Measurements from ENCODE around the gene CPNE8. TPM values are rescaled to one million over a fixed set of nuclear protein-coding genes. Genes with fewer than 3 reads are reported as not detected.

The CPNE8 gene
- total RNA-seq, 2 experiments from 2014 or later = 1.4 to 1.7 TPM

GRCh38 chr12:38932320-38932719 is 26.9 kb upstream of the CPNE8 start:
- Mint-ChIP-seq H3K4me1 (ENCODE audit: low read depth) (no peaks in the 10 kb centered on the region), H3K27ac (no peak overlapping the region), H3K4me3 (no peak overlapping the region), H3K27me3 (peaks cover 2% of the 10 kb centered on the region), H3K36me3 (ENCODE audit: low read depth) (no peaks in the 10 kb centered on the region), H3K9me3 (no peaks in the 10 kb centered on the region)
- ChIA-PET POLR2A (interaction anchor here (1.0 kb wide), 1 partner anchor 37 kb away, joined by 3 read pairs; no protein-coding TSS in a partner anchor), CTCF (interaction anchor here (1.5 kb wide), 1 partner anchor 11 kb away, joined by 5 read pairs; no protein-coding TSS in a partner anchor)
- DNase-seq = no peak
- intact Hi-C loops (cut with micrococcal nuclease) = no loop called here
- ATAC-seq = no peak
- no peak for TF ChIP-seq CTCF (IDR thresholded peaks at IDR 0.05)

GRCh38 chr12:38931461-38931860 is 26.1 kb upstream of the CPNE8 start:
- Mint-ChIP-seq H3K4me3 (no peak overlapping the region), H3K4me1 (ENCODE audit: low read depth) (no peaks in the 10 kb centered on the region), H3K27ac (no peak overlapping the region), H3K9me3 (no peaks in the 10 kb centered on the region), H3K36me3 (ENCODE audit: low read depth) (no peaks in the 10 kb centered on the region), H3K27me3 (peaks cover 2% of the 10 kb centered on the region)
- DNase-seq = no peak
- TF ChIP-seq CTCF (IDR thresholded peaks at IDR 0.05) = no peak
- POLR2A ChIA-PET = no interaction called here
- no peak for ATAC-seq
- CTCF ChIA-PET = no interaction called here
- intact Hi-C loops (cut with micrococcal nuclease) = no loop called here

GRCh38 chr12:38930990-38931389 is 25.6 kb upstream of the CPNE8 start:
- CTCF ChIA-PET = no interaction called here
- H3K27ac Mint-ChIP-seq = no peak overlapping the region
- H3K4me1 Mint-ChIP-seq (ENCODE audit: low read depth) = no peaks in the 10 kb centered on the region
- DNase-seq = no peak
- intact Hi-C loops (cut with micrococcal nuclease) = no loop called here
- no peak for ATAC-seq
- peaks cover 2% of the 10 kb centered on the region for H3K27me3 Mint-ChIP-seq
- no peaks in the 10 kb centered on the region for H3K36me3 Mint-ChIP-seq (ENCODE audit: low read depth)
- TF ChIP-seq CTCF (IDR thresholded peaks at IDR 0.05) = no peak
- no peak overlapping the region for H3K4me3 Mint-ChIP-seq
- POLR2A ChIA-PET = no interaction called here
- H3K9me3 Mint-ChIP-seq = no peaks in the 10 kb centered on the region

- Mint-ChIP-seq H3K4me1 (ENCODE audit: low read depth) (no peaks in the 10 kb centered on the region), H3K27ac (no peak overlapping the region), H3K4me3 (no peak overlapping the region), H3K9me3 (no peaks in the 10 kb centered on the region), H3K27me3 (peaks cover 2% of the 10 kb centered on the region), H3K36me3 (ENCODE audit: low read depth) (no peaks in the 10 kb centered on the region)
- no peak for ATAC-seq
- no peak for TF ChIP-seq CTCF (IDR thresholded peaks at IDR 0.05)
- no peak for DNase-seq
- ChIA-PET CTCF (no interaction called here), POLR2A (no interaction called here)
- intact Hi-C loops (cut with micrococcal nuclease) = no loop called here
Measured at GRCh38 chr12:38926501-38926900, 21.1 kb upstream of the CPNE8 start.

GRCh38 chr12:38921025-38921677 is 15.8 kb upstream of the CPNE8 start:
- no peak for TF ChIP-seq CTCF (IDR thresholded peaks at IDR 0.05)
- Mint-ChIP-seq H3K9me3 (no peaks in the 10 kb centered on the region), H3K4me3 (no peak overlapping the region), H3K36me3 (ENCODE audit: low read depth) (no peaks in the 10 kb centered on the region), H3K27me3 (no peaks in the 10 kb centered on the region), H3K4me1 (ENCODE audit: low read depth) (no peaks in the 10 kb centered on the region), H3K27ac (no peak overlapping the region)
- ChIA-PET POLR2A (no interaction called here), CTCF (interaction anchor here (0.6 to 1.7 kb wide), 9 partner anchors 9 to 1374 kb away, joined by 3 to 7 read pairs (median 3); no protein-coding TSS in a partner anchor)
- ATAC-seq (peak; percentile 45), DNase-seq (peak; percentile 55)
- intact Hi-C loops (cut with micrococcal nuclease) = no loop called here

Measured in activated CD8-positive, alpha-beta T cell treated with anti-CD3 and anti-CD28 coated beads for 36 hours (primary cell).